NCI-H2107 (cell line): Measurements from ENCODE around the gene CDK19.
"Not testable (repeated sequence)": the region's sequence is repeated elsewhere in the genome, so short reads cannot be mapped to it uniquely, and the experiment has no call there.

Experiments
- DNase-seq: peaks from one replicate; lab custom pipeline; 2025; lab: John Stamatoyannopoulos, UW

The CDK19 gene

DNA sequence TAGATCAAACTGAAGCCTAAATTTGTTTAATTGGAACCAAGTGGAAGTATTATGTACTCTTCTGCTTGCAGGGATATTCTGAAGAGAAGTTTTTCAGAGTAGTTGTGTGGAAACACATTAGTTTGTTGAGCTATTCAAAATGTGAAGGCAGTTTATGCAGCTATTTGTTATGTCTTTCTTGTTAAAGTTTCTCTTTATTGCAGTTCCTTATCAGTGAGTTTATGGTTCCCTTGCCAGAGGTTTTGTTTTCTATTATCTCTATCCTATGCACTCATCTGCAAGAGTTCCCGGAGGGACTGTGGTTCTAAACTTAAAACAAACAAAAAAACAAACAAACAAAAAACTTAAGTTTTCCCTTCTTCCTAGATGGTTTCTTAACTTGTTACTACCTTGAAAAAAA lies 195.2 kb downstream of the CDK19 start:
- no peak for DNase-seq

- no peak for DNase-seq
Measured at GRCh38 chr6:110619275-110619908, 195.9 kb downstream of the CDK19 start.

GRCh38 chr6:110618591-110619267 lies 196.5 kb downstream of the CDK19 start:
- DNase-seq = no peak

GRCh38 chr6:110617057-110617456 lies 198.2 kb downstream of the CDK19 start:
- no peak for DNase-seq

GRCh38 chr6:110615722-110616121 lies 199.5 kb downstream of the CDK19 start:
- DNase-seq = no peak

GRCh38 chr6:110614586-110614985 lies 200.7 kb downstream of the CDK19 start:
- DNase-seq = no peak

DNA sequence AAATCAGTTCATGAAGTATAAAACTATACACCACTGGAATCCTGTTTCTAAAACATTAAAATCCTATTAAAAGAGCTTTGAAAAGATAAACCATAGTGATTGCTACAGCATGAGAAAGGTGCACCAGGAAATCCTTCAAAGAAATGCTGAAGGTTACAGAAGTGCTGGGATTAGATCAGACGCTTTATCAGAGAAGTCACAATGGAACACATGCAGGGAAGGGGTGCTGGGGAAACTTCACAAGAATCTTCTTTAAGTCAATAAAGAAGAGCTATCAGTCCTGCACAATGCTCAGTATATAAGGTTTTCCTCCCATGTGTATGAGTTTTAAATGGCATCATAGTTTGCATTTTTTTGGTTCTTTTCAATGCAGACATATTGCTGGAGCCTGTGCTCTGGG lies 201.2 kb downstream of the CDK19 start:
- no peak for DNase-seq

GRCh38 chr6:110613356-110613755 lies 201.9 kb downstream of the CDK19 start:
- DNase-seq = no peak

- no peak for DNase-seq
Measured at GRCh38 chr6:110612298-110612697, 203.0 kb downstream of the CDK19 start.

GRCh38 chr6:110609101-110609500 lies 206.2 kb downstream of the CDK19 start:
- DNase-seq = no peak

DNA sequence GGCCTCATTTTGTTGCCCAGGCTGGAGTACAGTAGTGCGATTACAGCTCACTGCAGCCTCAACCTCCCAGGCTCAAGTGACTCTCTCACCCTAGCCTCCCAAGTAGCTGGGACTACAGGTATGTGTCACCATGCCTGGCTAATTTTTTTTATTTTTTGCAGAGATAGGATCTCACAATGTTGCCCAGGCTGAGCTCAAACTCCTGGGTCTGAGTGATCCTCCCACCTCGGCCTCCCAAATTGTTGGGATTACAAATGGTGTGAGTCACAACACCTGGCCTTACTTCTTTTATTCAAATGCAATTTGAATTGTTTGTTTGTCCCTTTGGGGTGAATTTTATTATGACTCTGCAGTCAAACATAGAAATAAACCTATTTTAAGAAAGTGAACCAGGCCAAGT lies 207.1 kb downstream of the CDK19 start:
- no peak for DNase-seq

GRCh38 chr6:110606151-110606550 lies 209.1 kb downstream of the CDK19 start:
- no peak for DNase-seq

- DNase-seq = not testable (repeated sequence)
Measured at GRCh38 chr6:110600640-110601039, 214.6 kb downstream of the CDK19 start.

- no peak for DNase-seq
Measured at GRCh38 chr6:110597761-110598160, 217.5 kb downstream of the CDK19 start.

DNA sequence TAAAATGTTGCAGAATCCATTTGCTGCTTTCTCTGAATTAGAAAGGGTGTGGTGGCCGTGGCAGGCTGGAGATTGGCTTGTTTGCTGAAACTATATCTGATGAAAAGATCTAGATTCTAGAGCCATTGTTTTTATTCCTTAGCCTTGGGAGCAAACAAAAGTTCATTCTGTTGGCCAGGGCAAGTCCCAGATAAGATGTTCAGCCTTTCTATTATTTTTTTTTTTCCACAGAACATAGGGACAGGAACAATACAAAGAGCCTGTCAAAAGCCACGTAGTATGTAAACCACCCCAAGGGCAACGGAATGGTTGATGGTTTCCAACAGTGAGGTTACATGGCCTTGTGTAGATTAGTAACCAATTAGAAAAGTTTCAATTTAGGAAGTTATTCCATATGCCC lies 218.9 kb downstream of the CDK19 start:
- DNase-seq = no peak

DNA sequence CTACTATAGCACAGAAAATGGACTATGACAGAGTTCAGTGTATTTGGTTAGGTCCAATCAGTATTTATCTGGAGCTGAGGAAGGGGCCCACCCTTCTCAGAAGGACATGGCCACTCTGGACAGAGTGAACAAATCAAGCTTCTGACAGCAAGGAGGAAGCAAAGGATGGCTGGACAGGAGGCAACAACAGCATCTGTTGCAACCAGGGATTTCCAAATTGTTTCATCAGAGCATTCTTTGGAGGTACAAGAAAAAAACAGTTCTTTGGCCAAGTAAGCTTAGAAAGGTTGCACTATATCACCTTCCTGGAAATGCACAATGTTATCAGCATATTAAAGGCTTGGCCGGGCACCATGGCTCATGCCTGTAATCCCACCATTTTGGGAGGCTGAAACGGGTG lies 220.2 kb downstream of the CDK19 start:
- DNase-seq = no peak

DNA sequence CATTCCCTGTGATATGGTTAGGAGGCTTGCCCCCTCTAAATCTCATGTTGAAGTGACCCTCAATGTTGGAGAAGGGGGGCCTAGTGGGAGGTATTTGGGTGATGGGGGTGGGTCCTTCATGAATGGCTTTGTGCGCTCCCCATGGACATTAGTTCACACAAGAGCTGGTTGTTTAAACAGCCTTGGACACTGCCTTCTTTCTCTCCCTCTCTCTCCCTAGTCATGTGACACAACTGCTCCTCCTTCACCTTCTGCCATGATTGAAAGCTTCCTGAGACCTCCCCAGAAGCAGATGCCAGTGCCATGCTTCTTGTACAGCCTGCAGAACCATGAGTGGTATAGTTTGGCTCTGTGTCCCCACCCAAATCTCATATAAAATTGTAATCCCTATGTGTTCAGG lies 221.6 kb downstream of the CDK19 start:
- no peak for DNase-seq

DNA sequence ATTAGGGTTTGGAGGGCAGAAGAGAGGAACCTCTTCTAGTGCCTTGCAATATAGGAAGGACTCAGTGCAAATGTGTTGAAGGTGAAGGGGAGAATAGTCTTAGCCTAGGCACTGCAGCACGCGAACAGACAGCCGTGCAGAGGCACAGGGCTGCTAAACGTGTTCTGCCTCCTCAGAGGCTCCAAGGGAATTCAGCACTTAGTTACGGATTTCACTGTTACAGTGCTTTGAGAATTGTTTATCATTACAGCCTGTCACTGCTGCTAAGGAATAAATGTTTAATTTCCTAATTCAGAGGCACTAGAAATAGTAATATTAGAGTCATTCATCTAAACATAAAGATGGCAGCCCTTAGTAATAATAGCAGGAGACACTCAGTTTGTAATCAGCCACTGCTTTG lies 222.5 kb downstream of the CDK19 start:
- DNase-seq = no peak

DNA sequence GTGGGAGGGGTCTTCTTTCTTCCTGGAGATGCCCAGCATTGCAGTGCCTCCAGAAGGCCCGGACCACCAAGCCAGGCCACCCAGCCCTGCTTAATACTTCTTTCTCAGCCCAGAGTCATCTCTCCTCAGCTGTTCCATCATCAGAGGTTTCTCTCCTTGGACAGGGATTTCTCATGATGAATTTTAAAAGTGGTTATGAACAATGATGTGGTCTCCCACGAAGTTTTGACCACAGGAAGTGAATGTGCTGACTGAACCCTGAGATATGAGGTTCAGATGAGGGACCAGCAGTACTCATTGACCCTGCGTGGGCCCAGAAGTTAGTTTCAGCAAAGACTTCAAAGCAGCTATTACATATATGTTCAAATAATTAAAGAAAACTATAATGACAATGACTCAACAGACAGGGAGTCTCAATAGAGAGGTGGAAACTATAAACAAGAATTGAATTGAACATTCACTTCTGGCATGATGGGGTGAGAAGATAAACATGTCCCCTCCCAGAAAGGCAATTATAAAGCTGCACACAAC lies 224.4 kb downstream of the CDK19 start:
- DNase-seq = no peak

DNA sequence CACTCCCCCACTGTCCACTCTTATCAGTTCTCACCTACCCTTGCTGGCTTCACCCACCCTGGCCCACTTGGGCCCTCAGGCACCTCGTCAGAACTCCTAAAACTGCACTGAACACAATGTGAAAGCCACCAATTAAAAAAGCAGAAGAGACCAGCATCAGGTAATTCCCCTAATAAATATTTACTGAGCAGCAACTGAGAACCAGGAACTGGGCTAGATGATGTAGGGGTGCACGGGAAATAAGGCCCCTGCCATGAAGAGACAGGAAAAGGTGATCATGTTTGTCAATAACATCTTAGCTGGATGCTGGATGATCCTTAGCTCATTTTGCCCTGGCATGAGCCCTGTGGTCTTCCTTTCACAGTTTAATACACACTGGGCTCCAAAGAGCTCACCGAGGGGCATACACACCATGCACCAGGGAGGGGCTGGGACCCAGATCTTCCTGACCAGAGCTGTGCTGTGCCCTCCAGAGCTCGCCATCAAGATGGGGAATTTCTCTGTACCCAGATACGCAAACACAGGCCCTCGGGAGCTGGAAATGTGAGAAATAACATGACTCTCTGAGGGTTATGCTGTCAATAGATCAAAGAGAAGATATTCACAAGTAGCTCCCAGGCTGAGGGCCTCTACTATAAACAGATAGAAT lies 225.3 kb downstream of the CDK19 start:
- DNase-seq = no peak

GRCh38 chr6:110587328-110587727 lies 227.9 kb downstream of the CDK19 start:
- no peak for DNase-seq

DNA sequence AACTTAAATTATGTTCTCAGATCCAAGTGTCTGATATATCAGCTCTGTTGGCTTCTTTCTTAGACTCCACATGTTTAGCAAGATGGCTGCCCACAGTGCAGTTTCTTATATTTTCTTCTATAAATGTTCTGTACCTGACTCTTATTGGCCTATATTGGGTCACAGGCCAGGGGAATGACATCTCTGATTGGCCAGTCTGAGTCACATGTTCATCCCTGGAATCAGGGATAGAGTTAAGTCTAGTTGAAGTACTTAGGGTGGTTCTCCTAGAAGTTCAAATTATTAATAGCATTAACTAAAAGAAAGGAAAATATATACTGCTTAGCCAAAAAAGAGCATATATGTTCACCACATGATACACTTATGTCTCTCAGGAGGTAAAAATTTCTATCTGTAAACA lies 233.6 kb downstream of the CDK19 start:
- no peak for DNase-seq

- not testable (repeated sequence) for DNase-seq
Measured at GRCh38 chr6:110577596-110578167, 237.6 kb downstream of the CDK19 start.
